Hepatic stellate cell (primary cell): ENCODE measurements around the gene TEKT4.
"Not testable (repeated sequence)": the region's sequence is repeated elsewhere in the genome, so short reads cannot be mapped to it uniquely, and the experiment has no call there.

Experiments
- DNase-seq: peaks from one replicate; pipeline ENCODE4 v3.0.0; 2011; ENCODE audit warnings: low spot score

TEKT4 gene

GRCh38 chr2:94871226-94872087 lies at the start of gene TEKT4:
TSS of gene TEKT4 (plus strand) at chr2:94871430. CDS start at chr2:94871580, 150 bp downstream.
- DNase-seq, result no peak

DNA sequence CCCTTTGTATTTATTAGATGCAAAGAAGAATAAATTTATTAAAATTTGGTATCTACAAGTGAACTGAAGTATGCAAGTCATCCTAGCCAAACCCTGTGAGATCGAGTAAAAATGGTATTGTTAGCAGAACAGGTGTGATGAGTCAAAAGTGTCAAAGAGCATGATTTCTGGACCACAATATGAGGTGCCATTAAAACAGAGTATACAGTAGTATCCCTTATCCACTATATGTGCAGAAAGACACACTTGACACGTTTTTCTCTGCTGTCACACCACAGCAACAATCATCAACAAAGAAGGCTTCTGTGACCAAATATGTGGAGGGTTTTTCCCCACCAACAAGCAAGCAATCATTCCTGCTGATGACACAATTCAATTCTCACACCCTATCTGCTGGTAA lies 32.0 kb upstream of the TEKT4 start:
- not testable (repeated sequence) for DNase-seq

GRCh38 chr2:94856856-94857255 lies 14.4 kb upstream of the TEKT4 start:
- not testable (repeated sequence) for DNase-seq

DNA sequence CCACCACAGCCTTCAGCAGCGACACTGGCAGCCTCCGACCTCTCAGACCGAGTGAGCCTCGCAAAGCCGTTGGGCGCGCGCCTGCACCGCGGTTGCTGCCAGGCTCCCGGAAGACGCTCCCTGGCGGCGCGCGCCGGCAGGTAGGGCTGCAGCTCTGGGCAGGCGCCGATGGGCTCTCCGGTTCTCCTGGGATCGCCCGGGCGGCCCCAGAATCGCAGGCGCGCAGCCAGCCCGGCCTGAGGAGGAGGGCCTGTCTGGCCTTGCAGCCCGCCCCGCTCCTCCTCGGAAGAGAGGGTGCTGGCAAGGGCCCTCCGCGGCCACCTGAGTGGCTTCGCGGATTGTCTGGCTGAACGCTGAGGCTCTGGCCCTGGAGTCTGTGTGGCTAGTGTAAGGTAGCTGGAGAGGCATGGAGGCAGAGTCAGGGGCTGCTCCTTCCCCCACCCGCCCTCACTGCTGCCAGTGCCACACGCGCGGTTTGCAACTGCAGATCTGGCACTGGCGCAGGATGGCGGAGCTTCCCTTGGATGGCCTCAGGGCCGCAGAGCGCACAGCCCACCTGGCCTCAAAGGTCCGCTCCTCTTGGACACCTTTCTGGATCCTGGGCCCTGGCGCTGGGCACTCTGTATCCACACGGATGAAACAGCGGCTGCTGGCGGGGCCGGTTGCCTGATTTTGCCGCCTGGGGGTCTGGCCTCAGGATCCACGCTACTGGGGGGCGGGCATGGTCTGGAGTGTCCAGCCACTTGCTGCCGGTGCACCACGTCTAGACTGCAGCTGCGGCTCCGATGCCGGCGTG lies 13.7 kb upstream of the TEKT4 start:
- DNase-seq, result not testable (repeated sequence)

DNA sequence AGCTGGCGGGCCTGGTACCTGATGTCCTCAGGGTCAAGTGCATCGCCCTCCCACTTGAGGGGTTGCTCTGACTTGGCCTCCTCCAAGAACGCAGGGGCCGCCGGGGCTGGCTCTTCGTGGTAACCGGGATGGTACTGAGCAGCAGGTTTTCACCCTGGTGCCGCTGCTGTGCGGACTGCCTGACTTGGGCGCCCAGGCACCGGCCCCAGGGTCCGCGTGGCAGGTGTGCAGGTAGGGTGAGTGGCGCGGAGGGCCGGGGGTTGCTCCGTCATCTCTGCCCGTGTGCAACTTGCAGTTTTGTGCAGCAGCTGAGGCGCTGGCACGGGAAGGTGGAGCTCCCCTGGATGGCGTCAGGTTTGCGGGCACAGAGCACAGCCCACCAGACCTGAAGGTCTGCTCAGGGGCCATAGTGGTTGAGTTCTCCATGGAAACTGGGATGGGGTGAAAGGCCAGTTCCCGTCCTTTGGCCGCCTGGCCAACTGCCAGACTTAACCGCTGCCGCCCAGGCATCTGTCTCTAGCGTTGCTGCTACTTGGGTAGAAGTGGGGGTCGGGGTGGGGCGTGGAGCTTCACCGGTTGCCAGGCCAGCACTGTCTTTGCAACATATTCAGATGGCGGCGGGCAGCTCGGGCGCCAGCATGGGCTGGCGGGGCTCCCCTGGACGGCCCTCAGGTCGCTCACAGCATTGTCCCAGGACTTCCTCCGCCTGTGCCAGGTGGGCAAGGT lies 12.9 kb upstream of the TEKT4 start:
- not testable (repeated sequence) for DNase-seq

DNA sequence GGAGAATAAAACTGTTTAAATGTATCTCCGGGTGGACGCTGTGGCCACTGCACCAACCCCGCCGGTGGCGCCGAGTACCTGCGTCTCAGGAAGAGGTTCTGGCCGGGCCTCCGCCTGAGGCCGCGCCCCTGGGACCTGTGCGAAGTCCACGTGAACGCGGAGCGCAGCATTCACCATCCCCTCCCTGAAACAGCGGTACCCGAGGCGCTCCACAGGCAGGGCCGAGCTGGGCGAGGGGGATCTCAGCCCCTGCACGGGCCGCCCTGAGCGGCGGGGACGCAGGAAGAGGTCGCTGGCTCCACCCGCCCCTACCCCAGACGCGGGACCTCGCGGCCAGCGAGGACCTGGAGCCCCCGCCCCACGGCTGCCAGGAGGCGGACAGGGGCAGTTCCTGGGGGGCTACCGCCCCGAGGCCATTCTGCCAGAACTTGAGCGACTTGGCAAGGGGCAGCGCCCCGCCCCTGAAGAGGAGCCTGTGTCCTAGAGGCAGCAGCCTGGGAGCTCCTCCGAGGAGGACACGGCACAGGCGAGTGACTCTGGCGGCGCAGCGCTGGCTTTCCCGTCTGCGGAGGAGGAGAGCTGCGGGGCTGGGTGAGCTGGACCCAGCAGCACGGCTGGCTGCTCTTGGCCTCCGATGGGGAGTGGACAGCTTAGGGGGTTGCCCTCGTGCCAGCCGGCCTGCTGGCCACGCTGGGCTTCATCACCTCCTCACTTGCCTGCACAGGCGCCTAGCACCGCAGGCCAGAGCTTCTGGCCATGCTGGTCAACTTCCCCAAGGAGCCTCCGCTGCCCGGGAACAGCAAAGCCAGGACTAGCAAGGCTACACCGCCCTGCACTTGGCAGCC lies 9.7 kb upstream of the TEKT4 start:
- DNase-seq, result no peak

DNA sequence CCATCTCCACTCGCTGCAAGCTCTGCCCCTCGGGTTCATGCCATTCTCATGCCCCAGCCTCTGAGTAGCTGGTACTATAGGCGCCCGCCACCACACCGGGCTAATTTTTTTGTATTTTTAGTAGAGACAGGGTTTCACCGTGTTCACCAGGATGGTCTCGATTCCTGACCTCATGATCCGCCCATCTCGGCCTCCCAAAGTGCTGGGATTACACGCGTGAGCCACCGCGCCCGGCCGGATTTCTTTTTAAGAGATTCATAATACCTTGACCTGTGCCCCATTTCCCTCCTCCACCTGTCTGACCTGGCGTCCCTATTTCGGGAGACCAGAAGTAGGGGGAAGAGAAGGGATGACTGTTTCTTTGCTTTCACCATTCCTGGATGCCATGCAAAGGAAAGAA lies 8.3 kb upstream of the TEKT4 start:
- DNase-seq, result not testable (repeated sequence)

DNA sequence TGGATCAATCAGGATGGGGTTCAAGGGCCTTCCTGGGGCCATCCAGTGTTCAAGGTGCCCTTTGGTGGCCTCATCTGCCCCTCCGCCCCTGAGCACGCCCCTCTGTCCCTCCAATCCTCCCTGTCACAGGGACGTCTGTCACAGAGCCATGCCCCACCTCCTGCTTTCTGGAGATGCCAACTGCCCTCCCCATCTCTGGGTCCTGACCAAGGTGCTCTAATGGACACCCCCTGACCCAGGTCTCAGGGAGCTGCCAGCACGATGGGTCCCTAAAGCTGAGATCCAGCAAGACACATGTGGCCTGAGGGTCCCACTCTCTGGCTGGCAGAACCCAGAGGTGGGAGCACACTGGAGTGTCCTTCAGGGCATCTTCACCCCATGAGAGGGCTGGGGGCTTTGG lies 2.1 kb upstream of the TEKT4 start:
- DNase-seq, result no peak

DNA sequence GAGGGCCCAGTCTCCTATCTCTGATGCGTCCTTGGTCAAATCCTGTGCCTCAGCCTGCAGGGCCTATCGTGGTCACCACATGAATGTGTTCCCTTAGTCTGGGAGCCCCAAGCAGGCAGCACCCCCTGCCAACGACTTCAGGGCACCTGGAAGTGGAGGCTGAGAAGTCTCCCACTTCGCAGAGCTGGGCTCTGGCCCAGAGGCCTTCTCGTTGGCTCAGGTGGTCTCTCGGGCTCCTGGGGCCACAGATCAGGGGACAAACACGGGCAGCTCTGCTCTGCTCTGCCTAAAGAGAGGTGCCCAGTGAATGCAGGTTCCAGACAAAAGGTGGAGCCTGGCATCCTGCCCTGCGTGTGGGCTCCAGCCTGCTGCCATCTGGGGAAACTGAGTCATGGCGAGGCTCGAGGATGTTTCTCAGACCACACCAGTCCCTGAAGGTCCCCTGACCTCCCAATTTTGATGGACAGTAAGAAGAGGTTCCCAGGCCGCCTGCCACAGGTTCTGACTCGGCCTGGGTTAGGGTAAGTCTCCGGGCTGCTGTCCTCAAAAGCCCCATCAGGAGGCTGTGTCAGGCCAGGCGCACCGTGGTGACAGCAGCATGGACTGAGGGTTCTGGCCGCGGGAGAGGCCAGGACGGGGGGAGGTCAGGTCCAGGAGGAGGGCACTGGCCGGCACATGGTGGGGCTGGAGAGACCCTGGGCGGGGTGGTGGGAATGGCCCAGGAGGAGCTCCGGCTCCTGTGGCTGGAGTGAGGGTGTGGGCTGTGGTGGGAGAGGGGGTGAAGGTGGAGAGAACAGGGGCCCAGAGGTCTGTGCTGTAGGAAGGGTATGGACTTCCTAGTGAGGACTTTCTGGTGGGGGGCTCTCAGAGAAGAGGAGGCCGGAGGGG lies 1.4 kb upstream of the TEKT4 start:
- DNase-seq, result no peak

DNA sequence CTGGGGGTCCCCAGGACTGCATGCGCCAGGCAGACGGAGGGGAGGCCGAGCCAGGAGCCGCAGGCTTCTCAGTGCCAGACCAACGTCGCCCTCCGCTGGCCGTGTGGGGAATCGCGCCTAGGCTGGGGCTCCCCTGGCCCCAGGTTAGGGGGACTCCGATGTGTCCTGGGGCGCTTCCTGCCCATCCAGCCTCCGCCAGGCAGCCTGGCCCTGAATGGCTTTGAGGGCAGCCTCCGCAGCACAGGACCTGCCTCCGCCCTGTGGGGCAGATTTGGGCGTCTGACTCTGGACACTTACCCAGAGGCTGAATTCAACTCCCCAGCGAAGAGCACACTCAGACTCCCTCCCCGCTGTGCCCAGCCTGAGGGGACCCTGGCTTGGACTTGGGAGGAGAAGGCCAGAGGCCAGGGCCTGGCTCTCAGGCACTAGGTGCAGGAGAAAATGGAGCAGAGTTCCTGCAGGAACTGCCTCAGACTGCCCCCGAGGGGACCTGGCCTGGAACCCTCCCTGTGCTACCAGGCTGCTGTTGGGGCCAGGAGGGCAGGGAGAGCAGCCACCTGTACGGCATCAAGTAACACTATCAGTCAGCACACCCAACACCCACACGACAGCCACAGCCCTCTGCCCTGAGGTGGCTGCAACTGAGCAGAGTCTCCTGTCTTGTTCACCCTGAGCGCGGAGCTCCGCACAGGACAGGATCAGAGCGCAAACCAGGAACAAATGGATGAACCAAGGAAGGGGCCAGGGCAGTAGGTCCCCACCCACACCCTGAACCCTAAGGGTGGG lies 597 bp upstream of the TEKT4 start:
- no peak for DNase-seq

GRCh38 chr2:94872088-94872618 lies 923 bp downstream of the TEKT4 start:
- DNase-seq, result no peak

GRCh38 chr2:94872676-94873361 lies 1.6 kb downstream of the TEKT4 start:
- DNase-seq, result no peak

DNA sequence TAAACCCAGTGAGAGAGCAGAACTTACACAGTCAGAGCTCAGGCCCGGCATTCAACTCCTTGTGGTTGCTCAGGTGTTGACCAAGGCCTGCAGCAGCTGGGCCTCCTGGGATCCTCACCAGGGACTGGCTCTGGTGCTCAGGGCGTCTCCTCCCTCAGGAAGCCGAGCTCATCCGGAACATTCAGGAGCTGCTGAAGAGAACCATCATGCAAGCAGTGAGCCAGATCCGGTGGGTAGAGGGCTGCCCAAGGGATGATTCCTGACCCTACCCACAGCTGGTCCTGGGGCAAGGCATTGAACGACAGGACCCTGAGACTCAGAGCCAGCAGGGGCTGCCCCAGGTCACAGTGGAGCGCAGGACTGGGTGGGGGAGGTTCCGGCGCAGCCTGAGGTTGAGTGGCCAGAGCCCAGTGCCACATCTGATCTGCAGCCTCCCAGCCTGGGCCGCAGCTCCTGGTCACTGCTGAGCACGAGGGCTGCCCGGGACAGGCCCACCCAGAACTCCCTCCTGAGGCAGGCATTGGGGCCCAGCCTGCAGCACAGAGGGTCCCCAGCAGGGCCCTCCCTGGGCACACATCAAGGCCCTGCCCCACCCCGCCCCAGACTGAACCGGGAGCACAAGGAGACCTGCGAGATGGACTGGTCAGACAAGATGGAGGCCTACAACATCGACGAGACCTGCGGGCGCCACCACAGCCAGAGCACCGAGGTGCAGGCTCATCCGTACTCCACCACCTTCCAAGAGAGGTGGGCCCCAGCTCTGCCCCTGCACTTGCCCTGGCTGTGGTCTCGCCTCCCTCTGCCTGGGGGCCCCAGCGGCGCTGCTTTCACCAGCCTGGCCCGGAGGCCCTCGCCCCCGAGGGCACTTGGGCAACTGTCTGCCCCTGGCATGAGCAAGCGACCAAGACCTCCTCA lies 2.4 kb downstream of the TEKT4 start:
- DNase-seq, result no peak

DNA sequence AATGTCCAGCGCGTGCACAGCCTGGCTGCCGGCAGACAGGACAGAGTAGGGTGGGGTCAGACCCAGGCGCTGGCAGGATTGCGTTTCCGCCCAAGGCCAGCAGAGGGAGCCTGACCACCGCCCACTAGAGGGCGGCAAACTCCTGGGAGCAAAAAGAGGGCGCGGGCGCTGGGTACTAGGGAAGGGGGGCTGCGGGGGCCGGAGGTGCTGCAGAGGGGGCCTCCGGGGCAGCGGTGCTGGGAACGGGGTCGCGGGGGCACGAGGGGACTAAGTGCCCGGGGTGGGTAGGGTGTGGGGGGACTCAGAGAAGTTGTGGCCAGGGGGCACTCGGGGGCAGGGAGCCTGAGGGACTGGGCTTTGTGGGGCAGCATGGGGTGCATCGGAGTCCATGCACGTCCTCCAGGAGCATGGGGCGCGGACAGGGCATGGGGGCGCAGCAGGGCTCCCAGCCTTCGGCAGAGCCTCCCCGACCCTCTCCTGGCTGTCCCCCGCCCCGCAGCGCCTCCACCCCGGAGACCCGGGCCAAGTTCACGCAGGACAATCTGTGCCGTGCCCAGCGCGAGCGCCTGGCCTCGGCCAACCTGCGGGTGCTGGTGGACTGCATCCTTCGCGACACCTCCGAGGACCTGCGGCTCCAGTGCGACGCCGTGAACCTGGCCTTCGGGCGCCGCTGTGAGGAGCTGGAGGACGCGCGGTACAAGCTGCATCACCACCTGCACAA lies 3.2 kb downstream of the TEKT4 start:
- DNase-seq, result peak; percentile 68

GRCh38 chr2:94875064-94875819 lies 4.0 kb downstream of the TEKT4 start:
- DNase-seq, result no peak

DNA sequence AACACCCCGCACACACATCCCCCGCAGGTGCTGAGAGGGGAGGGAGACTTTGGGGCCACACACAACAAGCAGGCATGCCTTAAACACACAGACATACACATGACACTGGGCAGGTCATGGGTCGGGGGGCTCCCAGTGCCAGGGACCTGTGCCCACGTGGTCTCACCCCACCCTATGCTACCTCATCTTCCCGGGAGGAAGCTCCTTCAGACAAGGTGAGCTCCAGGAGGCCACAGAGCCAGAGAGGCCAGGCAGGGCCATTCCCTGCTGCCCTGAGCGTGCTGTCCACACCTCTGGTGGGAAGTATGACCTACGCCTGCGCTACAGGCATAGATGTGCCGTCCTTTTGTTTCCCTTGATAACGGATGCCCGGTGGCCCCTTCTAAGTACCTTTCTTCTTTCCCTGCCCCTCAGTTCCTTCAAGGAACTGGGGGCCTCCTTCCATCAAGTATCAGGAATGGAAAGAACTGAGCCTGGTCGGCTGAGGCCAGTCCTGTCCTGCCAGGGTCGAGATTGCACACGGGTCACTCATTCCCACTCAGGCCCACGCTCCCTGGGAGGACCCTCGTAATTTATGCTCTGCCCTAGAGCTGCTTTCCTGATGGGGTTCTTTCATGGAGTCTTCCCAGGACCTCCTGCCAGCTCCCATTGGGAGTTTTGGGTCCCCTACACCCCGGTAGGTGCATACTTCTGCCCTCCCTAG lies 4.7 kb downstream of the TEKT4 start:
- no peak for DNase-seq
